Measurements from ENCODE around the gene INPPL1. TPM values are rescaled to one million over a fixed set of nuclear protein-coding genes. Genes with fewer than 3 reads are reported as not detected.
A peak's percentile ranks its signal among the peaks of the same experiment; 100 is the strongest.

INPPL1 gene
- total RNA-seq, 1 experiment from 2014 or later, result 214 TPM

DNA sequence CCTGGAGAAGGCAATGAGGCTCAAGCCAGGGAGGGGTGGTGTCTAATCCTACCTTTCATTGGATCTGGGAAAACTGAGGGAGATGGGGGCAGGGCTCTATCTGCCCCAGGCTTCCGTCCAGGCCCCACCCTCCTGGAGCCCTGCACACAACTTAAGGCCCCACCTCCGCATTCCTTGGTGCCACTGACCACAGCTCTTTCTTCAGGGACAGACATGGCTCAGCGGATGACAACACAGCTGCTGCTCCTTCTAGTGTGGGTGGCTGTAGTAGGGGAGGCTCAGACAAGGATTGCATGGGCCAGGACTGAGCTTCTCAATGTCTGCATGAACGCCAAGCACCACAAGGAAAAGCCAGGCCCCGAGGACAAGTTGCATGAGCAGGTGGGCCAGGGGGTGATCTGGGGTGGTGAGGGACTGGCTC, 32.6 kb upstream of the INPPL1 start, which contains the start of gene FOLR1:
TSS of gene FOLR1 (plus strand) at position 180 of the 421 bp plus-strand sequence. CDS start at position 214, 34 bp downstream.
- no peaks in the 10 kb centered on the region for H3K79me1 ChIP-seq (ENCODE audit: insufficient read depth, low read depth, low read length, poor library complexity, severe bottlenecking)
- H2AFZ ChIP-seq (ENCODE audit: low read length), result no peak within 1 kb of the TSS
- no peak within 1 kb of the TSS for H3K4me2 ChIP-seq (ENCODE audit: insufficient read depth, insufficient read length, low read length)
- H3K4me1 ChIP-seq (ENCODE audit: insufficient read depth, low read length), result no peaks in the 10 kb centered on the region
- no peak within 1 kb of the TSS for H4K5ac ChIP-seq (ENCODE audit: insufficient read length, low read depth, low read length)
- H2BK120ac ChIP-seq (ENCODE audit: low read depth, low read length, poor library complexity, severe bottlenecking), result no peak within 1 kb of the TSS
- Mint-ChIP-seq H3K27ac (no peak within 1 kb of the TSS), H3K4me3 (no peak within 1 kb of the TSS), H3K27me3 (ENCODE audit: low read depth) (peaks cover 2% of the 10 kb centered on the region; the same call in 1 of the 2 replicates), H3K36me3 (ENCODE audit: insufficient read depth in 1 of 3, low read depth in 3 of 3) (no peaks in the 10 kb centered on the region), H3K4me1 (peaks cover 19 to 25% of the 10 kb centered on the region in 2 experiments), H3K9me3 (no peaks in the 10 kb centered on the region)
- H3K79me2 ChIP-seq (ENCODE audit: insufficient read depth, low read length), result no peaks in the 10 kb centered on the region
- no peaks in the 10 kb centered on the region for H4K20me1 ChIP-seq (ENCODE audit: control insufficient read depth, insufficient read depth, insufficient read length)
- H3K9me3 ChIP-seq (ENCODE audit: control insufficient read depth, low read depth, low read length), result no peaks in the 10 kb centered on the region
- H4K91ac ChIP-seq (ENCODE audit: insufficient read length, low read depth, low read length), result no peak within 1 kb of the TSS
- H2BK15ac ChIP-seq (ENCODE audit: low read depth, low read length), result no peak within 1 kb of the TSS
- DNase-seq, result peak; percentile 49
- no peaks in the 10 kb centered on the region for H3K23me2 ChIP-seq (ENCODE audit: insufficient read length, low read depth, low read length, poor library complexity, severe bottlenecking)
- H2BK12ac ChIP-seq (ENCODE audit: insufficient read length, low read depth, low read length), result no peak within 1 kb of the TSS
- H3K4ac ChIP-seq (ENCODE audit: low read depth, low read length), result no peak within 1 kb of the TSS
- H2BK5ac ChIP-seq (ENCODE audit: insufficient read length, low read length), result no peak within 1 kb of the TSS
- no peak within 1 kb of the TSS for H3K9ac ChIP-seq (ENCODE audit: extremely low read depth, insufficient read length, low read length)
- H3K27me3 ChIP-seq (ENCODE audit: insufficient read depth, low read length), result no peaks in the 10 kb centered on the region
- H3K18ac ChIP-seq (ENCODE audit: insufficient read length, low read depth, low read length), result no peak within 1 kb of the TSS
- TF ChIP-seq, protein P1, sequence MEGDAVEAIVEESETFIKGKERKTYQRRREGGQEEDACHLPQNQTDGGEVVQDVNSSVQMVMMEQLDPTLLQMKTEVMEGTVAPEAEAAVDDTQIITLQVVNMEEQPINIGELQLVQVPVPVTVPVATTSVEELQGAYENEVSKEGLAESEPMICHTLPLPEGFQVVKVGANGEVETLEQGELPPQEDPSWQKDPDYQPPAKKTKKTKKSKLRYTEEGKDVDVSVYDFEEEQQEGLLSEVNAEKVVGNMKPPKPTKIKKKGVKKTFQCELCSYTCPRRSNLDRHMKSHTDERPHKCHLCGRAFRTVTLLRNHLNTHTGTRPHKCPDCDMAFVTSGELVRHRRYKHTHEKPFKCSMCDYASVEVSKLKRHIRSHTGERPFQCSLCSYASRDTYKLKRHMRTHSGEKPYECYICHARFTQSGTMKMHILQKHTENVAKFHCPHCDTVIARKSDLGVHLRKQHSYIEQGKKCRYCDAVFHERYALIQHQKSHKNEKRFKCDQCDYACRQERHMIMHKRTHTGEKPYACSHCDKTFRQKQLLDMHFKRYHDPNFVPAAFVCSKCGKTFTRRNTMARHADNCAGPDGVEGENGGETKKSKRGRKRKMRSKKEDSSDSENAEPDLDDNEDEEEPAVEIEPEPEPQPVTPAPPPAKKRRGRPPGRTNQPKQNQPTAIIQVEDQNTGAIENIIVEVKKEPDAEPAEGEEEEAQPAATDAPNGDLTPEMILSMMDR (conservative IDR thresholded peaks at IDR 0.05), result no peak
- no peak within 1 kb of the TSS for H3K56ac ChIP-seq (ENCODE audit: insufficient read length, low read depth, low read length)
- no peak within 1 kb of the TSS for H4K8ac ChIP-seq (replicated peaks; ENCODE audit: insufficient read length, low read depth, low read length)
- no peak within 1 kb of the TSS for H3K23ac ChIP-seq (ENCODE audit: insufficient read length, low read depth, low read length)
- no peak within 1 kb of the TSS for H2BK20ac ChIP-seq (ENCODE audit: low read depth, low read length, poor library complexity, severe bottlenecking)
- no peak within 1 kb of the TSS for H3T11ph ChIP-seq (ENCODE audit: low read length)
- no CpG with 5 or more reads among the region's 5 CpGs for WGBS (ENCODE audit: extremely low coverage, insufficient read length, low lambda C conversion rate)
- no peak within 1 kb of the TSS for H3K27ac ChIP-seq (ENCODE audit: insufficient read length, low read depth, low read length)
- no peak within 1 kb of the TSS for H3K14ac ChIP-seq (ENCODE audit: insufficient read depth, low read length)
- no peak within 1 kb of the TSS for H2AK5ac ChIP-seq (ENCODE audit: insufficient read length, low read length)
